Bronchial epithelial cell (primary cell): ENCODE results near the gene BPI. TPM values are rescaled to one million over a fixed set of nuclear protein-coding genes. Genes with fewer than 3 reads are reported as not detected.
"Not testable (repeated sequence)": the region's sequence is repeated elsewhere in the genome, so short reads cannot be mapped to it uniquely, and the experiment has no call there.

Experiments
- DNase-seq: peaks from one replicate; pipeline ENCODE4 v3.0.0-alpha.2; 2010; ENCODE audit warnings: low read depth
- FAIRE-seq: peaks from 2 replicates; lab custom pipeline; 2011; peaks lifted over from hg19 to GRCh38; lab: Jason Lieb, UNC
- H3K27me3 ChIP-seq: 2 replicates; pipeline ENCODE4 v1.5.1; 2011; ENCODE audit warnings: low read length; ENCODE audit not compliant: control insufficient read depth, insufficient read depth
- H3K36me3 ChIP-seq: 2 replicates; pipeline ENCODE4 v1.5.1; 2011; ENCODE audit warnings: low read length; ENCODE audit not compliant: control insufficient read depth, insufficient read depth
- H3K4me3 ChIP-seq: 2 replicates; pipeline ENCODE4 v1.5.1; 2011; ENCODE audit warnings: mild to moderate bottlenecking, low read depth, low read length, control low read depth
- total RNA-seq: library from RNA; depleted of rRNA; stranded (reverse); fragments of >200 nt; gene quantifications from 2 replicates; pipeline ENCODE4 v1.2.1, GENCODE V29; 2014
- TF ChIP-seq, protein P1 (sequence below): IDR thresholded peaks from 2 replicates; pipeline ENCODE4 v1.5.1; 2011; ENCODE audit warnings: mild to moderate bottlenecking, moderate library complexity, low read length, control low read depth, inconsistent platforms; ENCODE audit not compliant: insufficient read depth, severe bottlenecking

The BPI gene
- total RNA-seq, 1 donor from 2014 or later: not detected

DNA sequence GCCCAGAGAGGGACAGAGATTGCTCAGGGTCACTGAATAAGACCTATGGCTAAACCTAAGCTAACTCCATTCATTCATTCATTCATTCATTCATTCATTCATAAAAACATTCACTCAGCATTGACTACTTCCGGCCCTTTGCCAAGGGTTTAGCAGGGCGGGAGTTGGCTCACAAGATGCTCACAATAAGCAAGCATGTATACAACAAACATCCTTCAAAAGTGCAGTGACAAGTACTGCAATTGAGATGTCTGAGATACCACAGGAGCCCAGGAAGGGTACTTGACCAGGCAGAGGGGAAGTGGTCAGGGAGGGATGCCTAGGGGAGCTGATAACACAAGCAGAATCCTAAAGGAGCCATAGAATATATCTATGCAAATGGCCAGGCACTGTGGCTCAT is 25.2 kb upstream of the BPI start:
- FAIRE-seq (no peak), DNase-seq (no peak)
- Histone ChIP-seq H3K36me3 (no peaks in the 10 kb centered on the region), H3K27me3 (no peaks in the 10 kb centered on the region), H3K4me3 (no peak overlapping the region)
- TF ChIP-seq, protein P1, sequence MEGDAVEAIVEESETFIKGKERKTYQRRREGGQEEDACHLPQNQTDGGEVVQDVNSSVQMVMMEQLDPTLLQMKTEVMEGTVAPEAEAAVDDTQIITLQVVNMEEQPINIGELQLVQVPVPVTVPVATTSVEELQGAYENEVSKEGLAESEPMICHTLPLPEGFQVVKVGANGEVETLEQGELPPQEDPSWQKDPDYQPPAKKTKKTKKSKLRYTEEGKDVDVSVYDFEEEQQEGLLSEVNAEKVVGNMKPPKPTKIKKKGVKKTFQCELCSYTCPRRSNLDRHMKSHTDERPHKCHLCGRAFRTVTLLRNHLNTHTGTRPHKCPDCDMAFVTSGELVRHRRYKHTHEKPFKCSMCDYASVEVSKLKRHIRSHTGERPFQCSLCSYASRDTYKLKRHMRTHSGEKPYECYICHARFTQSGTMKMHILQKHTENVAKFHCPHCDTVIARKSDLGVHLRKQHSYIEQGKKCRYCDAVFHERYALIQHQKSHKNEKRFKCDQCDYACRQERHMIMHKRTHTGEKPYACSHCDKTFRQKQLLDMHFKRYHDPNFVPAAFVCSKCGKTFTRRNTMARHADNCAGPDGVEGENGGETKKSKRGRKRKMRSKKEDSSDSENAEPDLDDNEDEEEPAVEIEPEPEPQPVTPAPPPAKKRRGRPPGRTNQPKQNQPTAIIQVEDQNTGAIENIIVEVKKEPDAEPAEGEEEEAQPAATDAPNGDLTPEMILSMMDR: no peak

DNA sequence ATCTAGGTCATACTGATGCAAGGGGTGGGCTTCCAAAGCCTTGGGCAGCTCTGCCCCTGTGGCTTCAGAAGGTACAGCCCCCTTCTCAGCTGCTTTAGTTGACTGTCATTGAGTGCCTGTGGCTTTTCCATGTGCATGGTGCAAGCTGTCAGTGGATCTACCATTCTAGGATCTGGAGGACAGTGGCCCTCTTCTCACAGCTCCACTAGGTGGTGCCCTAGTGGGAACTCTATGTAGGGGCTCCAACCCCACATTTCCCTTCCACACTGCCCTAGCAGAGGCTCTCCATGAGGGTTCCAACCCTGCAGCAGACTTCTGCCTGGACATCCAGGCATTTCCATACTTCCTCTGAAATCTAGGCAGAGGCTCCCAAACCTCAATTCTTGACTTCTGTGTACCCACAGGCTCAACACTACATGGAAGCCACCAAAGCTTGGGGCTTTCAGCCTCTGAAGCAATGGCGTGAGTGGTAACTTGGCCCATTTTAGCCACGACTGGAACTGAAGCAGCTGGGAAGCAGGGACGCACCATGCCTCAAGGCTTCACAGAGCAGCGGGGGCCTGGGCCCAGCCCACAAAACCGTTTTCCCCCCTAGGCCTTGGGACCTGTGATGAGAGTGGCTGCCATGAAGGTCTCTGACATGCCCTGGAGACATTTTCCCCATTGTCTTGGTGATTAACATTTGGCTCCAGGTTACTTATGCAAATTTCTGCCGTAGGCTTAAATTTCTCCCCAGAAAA is 22.6 kb upstream of the BPI start:
- not testable (repeated sequence) for H3K36me3 ChIP-seq, FAIRE-seq, DNase-seq, H3K4me3 ChIP-seq, H3K27me3 ChIP-seq

DNA sequence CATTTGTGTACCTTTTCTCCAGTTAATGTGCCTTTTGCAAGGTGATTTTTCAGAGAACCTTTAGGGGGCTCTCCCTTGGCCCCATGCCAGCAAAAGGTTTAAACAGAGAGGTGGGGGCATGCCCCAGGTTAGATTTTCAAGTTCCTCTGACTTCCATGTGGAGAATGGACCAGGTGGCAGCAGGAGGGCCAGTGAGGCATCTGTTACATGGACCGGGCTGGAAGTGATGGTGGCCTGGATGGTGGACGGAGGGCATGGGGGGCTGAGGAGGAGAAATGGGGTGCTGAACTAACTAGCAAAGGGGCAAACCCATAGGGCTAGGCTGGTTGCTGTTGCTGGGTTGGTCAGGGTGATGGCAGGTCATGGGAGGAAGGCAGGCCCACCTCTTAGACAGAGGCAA is 20.7 kb upstream of the BPI start:
- H3K36me3 ChIP-seq: no peaks in the 10 kb centered on the region
- FAIRE-seq (no peak), DNase-seq (no peak)
- no peak overlapping the region for H3K4me3 ChIP-seq
- no peaks in the 10 kb centered on the region for H3K27me3 ChIP-seq
- TF ChIP-seq, protein P1: no peak

DNA sequence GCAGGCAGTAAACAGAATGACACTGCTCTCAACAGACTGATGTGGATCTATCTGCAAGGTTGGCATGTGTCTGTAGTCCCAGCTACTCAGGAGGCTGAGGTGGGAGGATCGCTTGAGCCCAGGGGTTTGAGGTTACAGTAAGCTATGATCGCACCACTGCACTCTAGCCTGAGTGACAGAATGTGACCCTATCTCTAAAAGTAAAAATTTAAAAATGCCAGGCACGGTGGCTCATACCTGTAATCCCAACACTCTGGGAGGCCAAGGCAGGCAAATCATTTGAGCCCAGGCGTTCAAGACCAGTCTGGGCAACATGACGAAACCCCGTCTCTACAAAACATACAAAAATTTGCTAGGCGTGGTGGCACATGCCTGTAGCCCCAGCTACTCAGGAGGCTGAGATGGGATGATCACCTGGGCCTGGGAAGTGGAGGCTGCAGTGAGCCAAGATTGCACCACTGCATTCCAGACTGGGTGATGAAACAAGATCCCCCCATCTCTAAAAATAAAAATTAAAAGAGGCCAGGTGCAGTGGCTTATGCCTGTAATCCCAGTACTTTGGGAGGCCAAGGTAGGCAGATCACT is 19.8 kb upstream of the BPI start:
- H3K27me3 ChIP-seq, FAIRE-seq, H3K36me3 ChIP-seq, H3K4me3 ChIP-seq: not testable (repeated sequence)
- peak; percentile 39 for DNase-seq

DNA sequence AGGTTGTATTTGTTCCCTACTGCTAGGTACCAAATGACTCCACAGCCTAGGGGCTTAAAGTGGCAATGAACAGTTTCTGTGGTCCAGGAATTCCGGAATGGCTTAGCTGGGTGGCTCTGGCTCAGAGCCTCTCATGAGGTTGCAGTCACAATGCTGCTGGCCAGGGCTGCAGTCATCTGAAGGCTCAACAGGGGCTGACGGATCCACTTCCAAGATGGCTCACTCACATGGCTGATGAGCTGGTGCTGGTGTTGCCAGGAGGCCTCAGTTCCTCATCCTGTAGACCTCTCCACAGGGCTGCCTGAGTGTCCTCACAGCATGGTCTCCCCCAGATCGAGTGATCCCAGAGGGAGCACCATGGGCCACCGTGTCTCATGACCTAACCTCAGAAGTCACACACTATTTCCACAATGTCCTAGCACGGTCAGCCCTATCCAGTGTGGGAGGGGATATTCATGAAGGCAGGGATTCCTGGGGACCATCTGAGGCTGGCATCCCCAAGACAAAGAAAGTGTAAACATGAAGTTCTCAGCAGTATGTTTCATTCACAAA is 19.0 kb upstream of the BPI start:
- FAIRE-seq (no peak), DNase-seq (no peak)
- no peak overlapping the region for H3K4me3 ChIP-seq
- no peaks in the 10 kb centered on the region for H3K36me3 ChIP-seq
- TF ChIP-seq, protein P1: no peak
- no peaks in the 10 kb centered on the region for H3K27me3 ChIP-seq

DNA sequence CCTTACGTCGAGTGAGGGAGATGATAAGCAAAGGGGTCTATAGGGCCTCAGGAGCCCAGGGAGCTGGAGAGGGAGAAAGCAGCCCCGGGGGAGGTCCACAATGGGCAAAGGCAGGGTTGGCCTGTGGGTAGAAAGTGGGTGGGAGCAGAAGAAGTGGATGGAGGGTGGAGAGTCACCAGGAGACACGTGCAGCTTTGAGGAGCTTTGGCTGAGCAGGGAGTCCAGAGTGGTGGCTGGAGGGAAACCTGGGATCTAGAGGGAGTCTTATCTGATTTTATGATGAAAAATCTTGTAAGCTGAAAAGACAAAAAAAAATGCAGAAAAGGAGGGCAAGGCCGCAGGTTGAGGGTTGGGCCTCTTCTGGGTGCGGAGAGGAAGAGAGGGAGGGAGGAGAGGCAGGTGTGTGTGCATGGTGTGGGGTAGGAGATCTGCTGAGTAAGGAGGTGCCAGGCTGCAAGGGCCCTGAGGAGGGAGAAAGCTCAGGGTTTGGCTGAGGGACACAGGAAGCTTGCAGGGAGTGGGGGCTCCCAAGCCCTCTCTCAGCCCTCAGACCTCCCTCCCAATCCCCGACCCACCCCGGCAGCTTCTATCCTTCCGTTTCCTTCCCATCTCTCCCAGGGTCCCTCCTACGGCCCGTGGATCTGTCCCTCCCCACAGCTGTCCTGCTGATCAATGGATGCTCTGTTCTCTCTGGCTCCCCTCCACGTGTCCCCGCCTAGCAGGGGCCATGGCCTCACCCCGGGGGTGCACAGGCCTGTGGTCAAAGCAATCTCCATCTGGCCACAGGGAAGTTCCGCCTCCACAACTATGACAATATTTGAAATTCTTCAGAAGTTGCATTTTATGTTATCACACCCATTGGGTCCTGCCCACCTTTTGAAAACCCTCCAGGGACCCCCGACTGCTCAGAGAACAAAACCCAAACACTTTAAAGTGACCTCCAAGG is 17.1 kb upstream of the BPI start:
- DNase-seq (no peak), FAIRE-seq (no peak)
- Histone ChIP-seq H3K27me3 (no peaks in the 10 kb centered on the region), H3K36me3 (no peaks in the 10 kb centered on the region), H3K4me3 (no peak overlapping the region)
- TF ChIP-seq, protein P1: no peak
